HG02588 (cell line): ENCODE measurements around the gene TMEM240.
"Not testable (repeated sequence)": the region's sequence is repeated elsewhere in the genome, so short reads cannot be mapped to it uniquely, and the experiment has no call there.

Experiments
- ATAC-seq: cut with Tn5 transposase; IDR thresholded peaks from one replicate; pipeline ENCODE4 v1.9.1; 2021; ENCODE audit warnings: mild to moderate bottlenecking, moderate library complexity; ENCODE audit not compliant: unreplicated experiment

Gene TMEM240

GRCh38 chr1:1541956-1542765, 1.7 kb upstream of the TMEM240 start:
- no peak for ATAC-seq

GRCh38 chr1:1540818-1541628, 599 bp upstream of the TMEM240 start:
- no peak for ATAC-seq

- no peak for ATAC-seq
These were observed 924 bp downstream of the TMEM240 start for GRCh38 chr1:1539310-1540089.

GRCh38 chr1:1538989-1539309, 1.5 kb downstream of the TMEM240 start:
- ATAC-seq: no peak

- no peak for ATAC-seq
These were observed 2.1 kb downstream of the TMEM240 start for GRCh38 chr1:1538334-1538733.

GRCh38 chr1:1537626-1538250, 2.7 kb downstream of the TMEM240 start:
- no peak for ATAC-seq

GRCh38 chr1:1536938-1537546, 3.4 kb downstream of the TMEM240 start:
- no peak for ATAC-seq

GRCh38 chr1:1536019-1536937, 4.1 kb downstream of the TMEM240 start:
- no peak for ATAC-seq

- ATAC-seq: no peak
These were observed 5.0 kb downstream of the TMEM240 start for GRCh38 chr1:1535201-1536018.

- ATAC-seq: no peak
These were observed 5.8 kb downstream of the TMEM240 start for GRCh38 chr1:1534401-1535154.

- ATAC-seq: not testable (repeated sequence)
These were observed 6.5 kb downstream of the TMEM240 start for GRCh38 chr1:1533894-1534291.

GRCh38 chr1:1533176-1533893, 7.1 kb downstream of the TMEM240 start:
- ATAC-seq: not testable (repeated sequence)

- no peak for ATAC-seq
These were observed 8.5 kb downstream of the TMEM240 start for GRCh38 chr1:1531947-1532346.

GRCh38 chr1:1529936-1530335, 10.5 kb downstream of the TMEM240 start:
- ATAC-seq: no peak

- ATAC-seq: no peak
These were observed 11.1 kb downstream of the TMEM240 start for GRCh38 chr1:1529321-1529720.

- ATAC-seq: no peak
These were observed 11.8 kb downstream of the TMEM240 start for GRCh38 chr1:1528301-1529267.
